ENCODE results near the gene SLC31A1. TPM values are rescaled to one million over a fixed set of nuclear protein-coding genes. Genes with fewer than 3 reads are reported as not detected.

SLC31A1 gene
- total RNA-seq, 4 donors from 2014 or later: 5.8 to 36.2 (median 15.4) TPM

GRCh38 chr9:113178087-113178486 is 43.3 kb upstream of the SLC31A1 start:
- in situ Hi-C loops (cut with MboI; ENCODE audit: low pct_ligation_motif_present in 1 of 4, low pct_unique_long_range_greater_than_20kb in 1 of 4, low sequenced_read_pairs in 3 of 4): no loop called here
- intact Hi-C loops (cut with DNase I; ENCODE audit: low total_unique reads): no loop called here
- DNase-seq: no peak
- H3K27me3 ChIP-seq: no peaks in the 10 kb centered on the region
- H3K4me3 ChIP-seq: no peak overlapping the region
- H3K27ac ChIP-seq: no peak overlapping the region
- no peaks in the 10 kb centered on the region for H3K4me1 ChIP-seq
- no peaks in the 10 kb centered on the region for H3K9me3 ChIP-seq
- TF ChIP-seq EP300 (IDR thresholded peaks at IDR 0.05; ENCODE audit: low read depth): no peak
- TF ChIP-seq, protein P1, sequence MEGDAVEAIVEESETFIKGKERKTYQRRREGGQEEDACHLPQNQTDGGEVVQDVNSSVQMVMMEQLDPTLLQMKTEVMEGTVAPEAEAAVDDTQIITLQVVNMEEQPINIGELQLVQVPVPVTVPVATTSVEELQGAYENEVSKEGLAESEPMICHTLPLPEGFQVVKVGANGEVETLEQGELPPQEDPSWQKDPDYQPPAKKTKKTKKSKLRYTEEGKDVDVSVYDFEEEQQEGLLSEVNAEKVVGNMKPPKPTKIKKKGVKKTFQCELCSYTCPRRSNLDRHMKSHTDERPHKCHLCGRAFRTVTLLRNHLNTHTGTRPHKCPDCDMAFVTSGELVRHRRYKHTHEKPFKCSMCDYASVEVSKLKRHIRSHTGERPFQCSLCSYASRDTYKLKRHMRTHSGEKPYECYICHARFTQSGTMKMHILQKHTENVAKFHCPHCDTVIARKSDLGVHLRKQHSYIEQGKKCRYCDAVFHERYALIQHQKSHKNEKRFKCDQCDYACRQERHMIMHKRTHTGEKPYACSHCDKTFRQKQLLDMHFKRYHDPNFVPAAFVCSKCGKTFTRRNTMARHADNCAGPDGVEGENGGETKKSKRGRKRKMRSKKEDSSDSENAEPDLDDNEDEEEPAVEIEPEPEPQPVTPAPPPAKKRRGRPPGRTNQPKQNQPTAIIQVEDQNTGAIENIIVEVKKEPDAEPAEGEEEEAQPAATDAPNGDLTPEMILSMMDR (IDR thresholded peaks at IDR 0.05): no peak
- TF ChIP-seq POLR2A (IDR thresholded peaks at IDR 0.05): no peak
- no peak for TF ChIP-seq POLR2AphosphoS5 (IDR thresholded peaks at IDR 0.05)
- WGBS, 2 donors (ENCODE audit: low coverage in 1 of 2): 67% methylated on average over 1 of the region's 1 CpG; no CpG with 5 or more reads in 1 of the 2 donors
- peaks cover 0 to 83% (median 33%) of the 10 kb centered on the region in 4 donors for H3K36me3 ChIP-seq

GRCh38 chr9:113179839-113180238 is 41.5 kb upstream of the SLC31A1 start:
- no peak overlapping the region for H3K27ac ChIP-seq
- DNase-seq: no peak
- intact Hi-C loops (cut with DNase I; ENCODE audit: low total_unique reads) (no loop called here), in situ Hi-C loops (cut with MboI; ENCODE audit: low pct_ligation_motif_present in 1 of 4, low pct_unique_long_range_greater_than_20kb in 1 of 4, low sequenced_read_pairs in 3 of 4) (no loop called here)
- H3K27me3 ChIP-seq: no peaks in the 10 kb centered on the region
- H3K36me3 ChIP-seq: peaks cover 0 to 85% (median 37%) of the 10 kb centered on the region in 4 donors
- H3K9me3 ChIP-seq: no peaks in the 10 kb centered on the region
- TF ChIP-seq POLR2AphosphoS5 (IDR thresholded peaks at IDR 0.05): no peak
- no peak for TF ChIP-seq EP300 (IDR thresholded peaks at IDR 0.05; ENCODE audit: low read depth)
- TF ChIP-seq, protein P1 (IDR thresholded peaks at IDR 0.05): no peak
- no peak for TF ChIP-seq POLR2A (IDR thresholded peaks at IDR 0.05)
- WGBS, 2 donors (ENCODE audit: low coverage in 1 of 2): 63 to 88% methylated on average over 1 of the region's 1 CpG
- H3K4me1 ChIP-seq: no peaks in the 10 kb centered on the region
- H3K4me3 ChIP-seq: no peak overlapping the region

GRCh38 chr9:113181165-113181564 is 40.2 kb upstream of the SLC31A1 start:
- H3K4me3 ChIP-seq: no peak overlapping the region
- TF ChIP-seq, protein P1 (IDR thresholded peaks at IDR 0.05): no peak
- TF ChIP-seq POLR2AphosphoS5 (IDR thresholded peaks at IDR 0.05): no peak
- TF ChIP-seq POLR2A (IDR thresholded peaks at IDR 0.05): no peak
- no peak for TF ChIP-seq EP300 (IDR thresholded peaks at IDR 0.05; ENCODE audit: low read depth)
- H3K27ac ChIP-seq: no peak overlapping the region
- in situ Hi-C loops (cut with MboI; ENCODE audit: low pct_ligation_motif_present in 1 of 4, low pct_unique_long_range_greater_than_20kb in 1 of 4, low sequenced_read_pairs in 3 of 4): no loop called here
- no peaks in the 10 kb centered on the region for H3K4me1 ChIP-seq
- no peaks in the 10 kb centered on the region for H3K9me3 ChIP-seq
- intact Hi-C loops (cut with DNase I; ENCODE audit: low total_unique reads): no loop called here
- H3K27me3 ChIP-seq: no peaks in the 10 kb centered on the region
- peaks cover 0 to 89% (median 43%) of the 10 kb centered on the region in 4 donors for H3K36me3 ChIP-seq
- no peak for DNase-seq

- H3K27me3 ChIP-seq: no peaks in the 10 kb centered on the region
- no peak for DNase-seq
- WGBS, 2 donors (ENCODE audit: low coverage in 1 of 2): 97 to 100% methylated on average over 2 of the region's 2 CpGs
- no peaks in the 10 kb centered on the region for H3K9me3 ChIP-seq
- H3K36me3 ChIP-seq: peaks cover 0 to 85% (median 41%) of the 10 kb centered on the region in 4 donors
- TF ChIP-seq EP300 (IDR thresholded peaks at IDR 0.05; ENCODE audit: low read depth): no peak
- TF ChIP-seq POLR2AphosphoS5 (IDR thresholded peaks at IDR 0.05): no peak
- TF ChIP-seq, protein P1 (IDR thresholded peaks at IDR 0.05): no peak
- TF ChIP-seq POLR2A (IDR thresholded peaks at IDR 0.05): no peak
- H3K27ac ChIP-seq: no peak overlapping the region
- H3K4me3 ChIP-seq: no peak overlapping the region
- in situ Hi-C loops (cut with MboI; ENCODE audit: low pct_ligation_motif_present in 1 of 4, low pct_unique_long_range_greater_than_20kb in 1 of 4, low sequenced_read_pairs in 3 of 4) (no loop called here), intact Hi-C loops (cut with DNase I; ENCODE audit: low total_unique reads) (loop anchor here (1.0 kb wide), 1 partner anchor 14 kb away; no protein-coding TSS in a partner anchor)
- H3K4me1 ChIP-seq: no peaks in the 10 kb centered on the region
These were observed 37.3 kb upstream of the SLC31A1 start for GRCh38 chr9:113183956-113184488.

Data from transverse colon (tissue), 4 donors.